Thoracic aorta (tissue), 2 donors: Measurements from ENCODE around the gene PGK1. TPM values are rescaled to one million over a fixed set of nuclear protein-coding genes. Genes with fewer than 3 reads are reported as not detected.

Experiments used
- ATAC-seq: fragments of 150-250 bp; one replicate; pipeline ENCODE4 v1.8.0; 2017; ENCODE audit warnings: low read depth; ENCODE audit not compliant: insufficient number of reproducible peaks, low FRiP score
- DNase-seq: peaks from one replicate; pipeline ENCODE4 v3.0.0-alpha.2; 2020; ENCODE audit warnings: low spot score
- H3K27ac ChIP-seq, 2 donors: fragments of 200-600 bp; sonication (generic); 1 replicate in 1 of 2; 2 replicates in 1 of 2; pipeline ENCODE4 v1.5.1; 2016; ENCODE audit warnings: mild to moderate bottlenecking in 2 of 2, moderate library complexity in 2 of 2
- H3K27me3 ChIP-seq: fragments of 200-600 bp; sonication (generic); replicated peaks from 2 replicates; pipeline ENCODE4 v1.6.0; 2016; ENCODE audit warnings: mild to moderate bottlenecking; ENCODE audit not compliant: insufficient read depth
- H3K36me3 ChIP-seq: fragments of 200-600 bp; sonication (generic); one replicate; pipeline ENCODE4 v1.5.1; 2016
- H3K4me1 ChIP-seq, 2 donors: fragments of 200-600 bp; sonication (generic); 1 replicate in 1 of 2; 2 replicates in 1 of 2; pipeline versions ENCODE4 v1.5.1 to v1.6.0; 2016; ENCODE audit warnings: low read depth in 2 of 2, mild to moderate bottlenecking in 1 of 2; ENCODE audit not compliant: control insufficient read depth in 1 of 2
- H3K4me3 ChIP-seq: fragments of 200-600 bp; sonication (generic); 2 replicates; pipeline ENCODE4 v1.5.1; 2016; ENCODE audit warnings: mild to moderate bottlenecking
- H3K9me3 ChIP-seq: fragments of 200-600 bp; sonication (generic); 2 replicates; pipeline ENCODE4 v1.5.1; 2016
- CTCF ChIP-seq: fragments of 200-600 bp; sonication (generic); IDR thresholded peaks from one replicate; pipeline ENCODE4 v1.5.1; 2019; ENCODE audit warnings: antibody characterized with exemption
- total RNA-seq, 2 donors: library from RNA; depleted of rRNA; stranded (reverse); fragments of >200 nt; gene quantifications; one replicate each; pipeline versions ENCODE4 v1.1.0 to v1.2.3, GENCODE V29; 2016

PGK1 gene
- total RNA-seq, 2 donors from 2014 or later, result 186 to 233 TPM

GRCh38 chrX:78098108-78098507, 5.9 kb upstream of the PGK1 start:
- Histone ChIP-seq H3K27ac (no peak overlapping the region), H3K36me3 (no peaks in the 10 kb centered on the region), H3K27me3 (no peaks in the 10 kb centered on the region), H3K4me3 (no peak overlapping the region), H3K4me1 (no peaks in the 10 kb centered on the region), H3K9me3 (no peaks in the 10 kb centered on the region)
- ATAC-seq (no peak), DNase-seq (no peak)
- TF ChIP-seq CTCF, result no peak

DNA sequence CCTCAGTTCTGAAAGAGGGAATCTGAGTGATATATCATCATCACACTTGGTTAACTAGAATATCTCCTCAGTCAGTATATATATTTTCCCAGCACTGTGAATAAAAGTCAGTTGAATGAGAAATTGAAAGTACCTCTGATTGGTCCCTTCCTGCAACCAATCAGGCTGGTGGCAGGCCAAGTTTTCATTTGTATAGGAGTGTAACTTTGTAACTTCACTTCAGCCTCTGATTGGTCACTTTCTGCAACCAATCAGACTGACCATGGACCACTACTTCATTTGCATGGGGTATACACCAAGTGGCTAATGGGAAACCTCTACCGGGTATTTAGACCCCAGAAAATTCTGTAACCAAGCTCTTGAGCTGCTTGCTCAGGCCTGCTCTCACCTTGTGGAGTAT, 2.0 kb upstream of the PGK1 start:
- Histone ChIP-seq H3K4me3 (no peak overlapping the region), H3K4me1 (peaks cover 15 to 19% of the 10 kb centered on the region in 2 donors), H3K9me3 (no peaks in the 10 kb centered on the region), H3K27me3 (no peaks in the 10 kb centered on the region), H3K36me3 (no peaks in the 10 kb centered on the region), H3K27ac (no peak overlapping the region)
- TF ChIP-seq CTCF, result no peak
- ATAC-seq (no peak), DNase-seq (no peak)

- Histone ChIP-seq H3K27ac (peak overlapping the region; percentile 91 to 99), H3K9me3 (no peaks in the 10 kb centered on the region), H3K4me3 (peak overlapping the region; percentile 96), H3K27me3 (no peaks in the 10 kb centered on the region), H3K36me3 (no peaks in the 10 kb centered on the region), H3K4me1 (peaks cover 15 to 29% of the 10 kb centered on the region in 2 donors)
- TF ChIP-seq CTCF, result no peak
- ATAC-seq (no peak), DNase-seq (no peak)
Observed at GRCh38 chrX:78103001-78103622, 936 bp upstream of the PGK1 start.

DNA sequence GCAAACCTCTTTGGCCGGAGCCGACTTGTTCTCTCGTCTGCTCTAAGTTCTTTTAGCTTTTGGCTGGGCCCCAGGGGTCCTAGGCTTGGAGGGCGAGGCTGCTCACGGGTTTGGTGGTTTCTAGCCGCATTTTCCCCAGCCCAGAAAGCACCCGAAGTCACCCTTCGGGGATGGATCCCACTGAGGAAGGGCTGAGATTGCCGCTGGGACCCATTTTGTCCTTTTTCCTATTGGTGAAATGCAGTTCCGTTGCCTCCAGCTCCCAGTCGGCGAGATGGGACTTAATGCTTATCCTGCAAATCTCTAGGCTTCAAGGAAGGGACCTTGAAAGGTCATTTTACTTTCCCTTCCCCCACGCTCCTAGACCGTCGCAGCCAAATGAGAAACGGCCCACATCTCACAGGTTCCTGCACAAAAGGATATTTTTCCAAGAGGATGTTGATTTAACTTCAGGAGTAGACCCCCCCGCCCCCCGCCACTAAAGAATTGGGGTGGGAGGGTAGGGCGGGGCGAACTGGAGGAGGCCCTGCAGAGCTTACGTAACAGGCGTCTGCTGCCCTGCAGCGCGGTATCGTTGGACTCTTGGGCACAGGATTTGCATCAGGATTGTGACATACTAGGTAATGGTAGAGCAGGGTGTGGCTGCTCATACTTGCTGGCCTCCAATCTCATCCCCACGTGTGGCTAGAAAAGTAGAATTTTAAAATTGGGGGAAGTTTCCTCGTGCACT, 564 bp downstream of the PGK1 start:
- no peak for TF ChIP-seq CTCF
- no peak for ATAC-seq
- H3K4me1 ChIP-seq, result peaks cover 15 to 38% of the 10 kb centered on the region in 2 donors
- peak overlapping the region; percentile 96 for H3K4me3 ChIP-seq
- no peaks in the 10 kb centered on the region for H3K36me3 ChIP-seq
- DNase-seq, result no peak
- no peaks in the 10 kb centered on the region for H3K27me3 ChIP-seq
- no peaks in the 10 kb centered on the region for H3K9me3 ChIP-seq
- peak overlapping the region; percentile 98 to 99 for H3K27ac ChIP-seq

DNA sequence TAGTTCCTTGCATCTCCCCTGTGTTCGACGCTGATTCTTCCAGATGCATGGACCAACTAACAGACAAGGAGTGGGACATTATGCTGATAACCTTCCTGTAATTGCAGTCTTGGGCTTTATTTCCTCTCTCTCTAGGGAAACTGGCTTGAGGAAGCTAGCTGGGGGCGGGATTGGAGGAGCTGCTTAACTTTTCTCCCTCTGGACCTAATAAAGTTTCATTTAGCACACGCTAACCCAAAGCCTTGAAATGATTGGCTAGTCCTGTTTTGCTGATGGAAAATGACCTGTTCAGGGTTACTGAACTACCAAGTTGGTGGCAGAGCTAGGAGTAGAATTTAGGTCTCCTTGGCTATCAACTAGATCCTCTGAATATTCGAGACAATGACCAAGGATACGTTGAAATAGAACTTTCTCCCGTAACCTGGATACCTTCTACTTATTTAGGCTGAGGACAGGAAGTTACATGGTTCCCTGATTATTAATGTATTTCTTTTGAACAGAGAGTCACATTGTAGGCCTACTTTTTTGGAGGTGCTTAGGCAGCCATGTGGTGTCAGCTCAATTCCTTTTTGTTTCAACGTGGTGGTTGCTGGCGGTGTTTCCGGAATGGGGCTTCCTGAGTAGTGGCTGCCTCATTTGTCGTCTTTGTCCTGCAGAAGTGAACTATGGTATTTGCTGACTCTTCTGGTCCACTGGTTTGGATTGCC, 2.0 kb downstream of the PGK1 start:
- Histone ChIP-seq H3K4me3 (peak overlapping the region; percentile 96), H3K4me1 (peaks cover 15 to 38% of the 10 kb centered on the region in 2 donors), H3K27me3 (no peaks in the 10 kb centered on the region), H3K36me3 (no peaks in the 10 kb centered on the region), H3K9me3 (no peaks in the 10 kb centered on the region), H3K27ac (peak overlapping the region in 1 of 2 donors; percentile 47)
- DNase-seq (no peak), ATAC-seq (no peak)
- no peak for TF ChIP-seq CTCF
